GM12874 (cell line): ENCODE results near the gene EXD2.

Source experiments
- TF ChIP-seq, protein P1 (sequence below): IDR thresholded peaks from 2 replicates; pipeline ENCODE4 v1.5.1; 2011; ENCODE audit warnings: low read depth, mild to moderate bottlenecking, control low read depth, low read length, moderate library complexity; ENCODE audit not compliant: insufficient read depth

Gene EXD2

GRCh38 chr14:69267492-69267891 lies 76.2 kb downstream of the EXD2 start:
- TF ChIP-seq, protein P1, sequence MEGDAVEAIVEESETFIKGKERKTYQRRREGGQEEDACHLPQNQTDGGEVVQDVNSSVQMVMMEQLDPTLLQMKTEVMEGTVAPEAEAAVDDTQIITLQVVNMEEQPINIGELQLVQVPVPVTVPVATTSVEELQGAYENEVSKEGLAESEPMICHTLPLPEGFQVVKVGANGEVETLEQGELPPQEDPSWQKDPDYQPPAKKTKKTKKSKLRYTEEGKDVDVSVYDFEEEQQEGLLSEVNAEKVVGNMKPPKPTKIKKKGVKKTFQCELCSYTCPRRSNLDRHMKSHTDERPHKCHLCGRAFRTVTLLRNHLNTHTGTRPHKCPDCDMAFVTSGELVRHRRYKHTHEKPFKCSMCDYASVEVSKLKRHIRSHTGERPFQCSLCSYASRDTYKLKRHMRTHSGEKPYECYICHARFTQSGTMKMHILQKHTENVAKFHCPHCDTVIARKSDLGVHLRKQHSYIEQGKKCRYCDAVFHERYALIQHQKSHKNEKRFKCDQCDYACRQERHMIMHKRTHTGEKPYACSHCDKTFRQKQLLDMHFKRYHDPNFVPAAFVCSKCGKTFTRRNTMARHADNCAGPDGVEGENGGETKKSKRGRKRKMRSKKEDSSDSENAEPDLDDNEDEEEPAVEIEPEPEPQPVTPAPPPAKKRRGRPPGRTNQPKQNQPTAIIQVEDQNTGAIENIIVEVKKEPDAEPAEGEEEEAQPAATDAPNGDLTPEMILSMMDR = no peak

GRCh38 chr14:69268223-69268622 lies 76.9 kb downstream of the EXD2 start:
- TF ChIP-seq, protein P1 = no peak

DNA sequence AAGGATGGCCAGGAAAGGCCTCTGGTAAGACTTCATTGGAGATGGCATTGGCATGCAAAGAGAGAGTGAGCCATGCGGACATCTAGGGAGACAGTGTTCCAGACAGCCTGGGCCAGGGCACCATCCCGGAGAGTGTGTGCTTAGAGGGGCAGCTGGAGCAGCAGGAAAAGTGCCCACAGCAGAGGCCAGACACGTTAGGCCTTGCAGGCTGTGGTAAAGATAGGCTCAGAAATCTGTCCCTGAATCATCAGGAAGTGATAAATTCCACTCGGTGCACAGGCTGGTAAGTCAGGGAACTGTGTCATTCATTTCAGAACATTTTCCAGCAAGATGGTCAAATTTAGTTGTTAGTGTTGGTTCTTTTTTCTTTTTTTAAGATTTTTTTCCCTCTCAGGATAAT lies 77.5 kb downstream of the EXD2 start:
- TF ChIP-seq, protein P1 = no peak

GRCh38 chr14:69269381-69269780 lies 78.1 kb downstream of the EXD2 start:
- TF ChIP-seq, protein P1 = no peak

DNA sequence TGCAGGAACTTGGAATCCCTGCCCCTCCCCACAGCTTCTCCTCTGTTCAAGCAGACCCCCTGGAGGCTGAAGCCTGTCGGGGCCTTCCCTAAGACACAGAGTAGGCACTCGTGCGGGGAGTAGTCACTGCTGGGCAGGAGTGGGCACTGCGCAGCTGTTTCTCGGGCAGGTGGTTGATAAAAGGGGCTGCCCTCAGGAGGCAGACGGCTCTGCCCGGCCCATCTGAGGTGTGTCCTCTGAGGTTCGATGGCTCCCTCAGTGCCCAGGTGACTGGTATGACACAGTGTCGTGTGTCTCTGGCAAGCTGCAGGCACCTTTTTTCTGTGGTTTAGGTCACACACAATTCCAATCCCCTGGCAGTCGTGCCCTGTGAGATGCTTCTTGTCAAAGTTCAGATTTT lies 78.8 kb downstream of the EXD2 start:
- TF ChIP-seq, protein P1 = no peak

GRCh38 chr14:69270795-69271708 lies 79.8 kb downstream of the EXD2 start:
- TF ChIP-seq, protein P1 = no peak

DNA sequence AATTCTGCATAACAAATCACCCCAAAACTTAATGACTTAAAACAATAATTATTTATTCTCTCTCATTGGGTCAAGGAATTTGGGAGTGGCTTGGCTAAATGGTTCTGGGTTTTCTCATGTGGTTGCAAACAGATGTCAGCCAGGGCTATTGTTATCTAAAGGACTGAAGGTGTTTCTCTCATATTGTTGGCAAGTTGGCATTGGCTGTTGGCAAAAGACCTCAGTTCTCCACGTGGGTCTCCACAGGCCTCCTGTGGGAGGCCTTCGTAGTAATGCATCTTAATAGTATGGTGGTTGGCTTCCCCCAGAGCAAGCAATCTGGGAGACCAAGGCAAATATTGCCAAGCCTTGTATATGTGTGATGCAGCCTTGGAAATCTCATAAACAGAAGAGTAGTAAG lies 83.0 kb downstream of the EXD2 start:
- TF ChIP-seq, protein P1 = no peak
